Ovary (tissue), 3 donors: ENCODE measurements around the gene COL18A1.

Source experiments
- EP300 ChIP-seq: sonication (generic); formaldehyde crosslinking; IDR thresholded peaks from one replicate; pipeline ENCODE4 v1.6.1; 2017; ENCODE audit warnings: antibody characterized with exemption
- POLR2A ChIP-seq: fragments of 450-650 bp; IDR thresholded peaks from one replicate; pipeline ENCODE4 v1.6.1; 2017; ENCODE audit warnings: antibody characterized with exemption, mild to moderate bottlenecking, moderate library complexity
- TF ChIP-seq, protein P1 (sequence below), 3 donors: fragments of 450-650 bp in 2 of 3; fragments of 200-600 bp in 1 of 3; IDR thresholded peaks; one replicate each; pipeline versions ENCODE4 v1.5.1 to v1.8.0; 2016 to 2022; ENCODE audit warnings: antibody characterized with exemption in 3 of 3, mild to moderate bottlenecking in 1 of 3
- donor health status: DM: no; HTN: no; CAD: no.

DNA sequence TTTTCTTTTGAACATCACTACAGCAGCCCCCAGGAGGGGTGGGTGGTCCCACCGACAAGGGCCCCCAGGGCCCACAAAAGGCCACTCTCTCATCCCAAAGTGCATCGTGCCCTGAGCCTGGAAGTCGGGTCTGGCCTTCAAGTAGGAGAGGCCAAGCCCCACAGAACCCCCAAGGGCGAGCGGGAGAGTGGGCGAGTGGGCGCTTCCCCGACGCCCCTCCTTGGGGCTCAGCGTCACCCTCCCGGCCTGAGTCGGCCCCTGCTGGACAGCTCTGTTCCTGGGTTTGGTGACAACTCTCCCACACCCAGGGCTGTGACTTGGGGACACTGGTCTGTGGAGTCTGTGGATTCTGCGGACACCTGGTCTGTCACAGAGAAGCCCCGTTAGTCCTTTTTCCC lies 42.2 kb upstream of the COL18A1 start:
- TF ChIP-seq EP300 = no peak
- TF ChIP-seq POLR2A = no peak
- TF ChIP-seq, protein P1, sequence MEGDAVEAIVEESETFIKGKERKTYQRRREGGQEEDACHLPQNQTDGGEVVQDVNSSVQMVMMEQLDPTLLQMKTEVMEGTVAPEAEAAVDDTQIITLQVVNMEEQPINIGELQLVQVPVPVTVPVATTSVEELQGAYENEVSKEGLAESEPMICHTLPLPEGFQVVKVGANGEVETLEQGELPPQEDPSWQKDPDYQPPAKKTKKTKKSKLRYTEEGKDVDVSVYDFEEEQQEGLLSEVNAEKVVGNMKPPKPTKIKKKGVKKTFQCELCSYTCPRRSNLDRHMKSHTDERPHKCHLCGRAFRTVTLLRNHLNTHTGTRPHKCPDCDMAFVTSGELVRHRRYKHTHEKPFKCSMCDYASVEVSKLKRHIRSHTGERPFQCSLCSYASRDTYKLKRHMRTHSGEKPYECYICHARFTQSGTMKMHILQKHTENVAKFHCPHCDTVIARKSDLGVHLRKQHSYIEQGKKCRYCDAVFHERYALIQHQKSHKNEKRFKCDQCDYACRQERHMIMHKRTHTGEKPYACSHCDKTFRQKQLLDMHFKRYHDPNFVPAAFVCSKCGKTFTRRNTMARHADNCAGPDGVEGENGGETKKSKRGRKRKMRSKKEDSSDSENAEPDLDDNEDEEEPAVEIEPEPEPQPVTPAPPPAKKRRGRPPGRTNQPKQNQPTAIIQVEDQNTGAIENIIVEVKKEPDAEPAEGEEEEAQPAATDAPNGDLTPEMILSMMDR (IDR thresholded peaks at IDR 0.05) = no peak
